Stimulated activated CD8-positive, alpha-beta memory T cell treated with anti-CD3 and anti-CD28 coated beads, Interleukin-12 subunit alpha, Interleukin-12 subunit beta, amount 100 ng/mL, for 24 hours (primary cell): Measurements from ENCODE around the gene FTO.
"Not testable (repeated sequence)": the region's sequence is repeated elsewhere in the genome, so short reads cannot be mapped to it uniquely, and the experiment has no call there.

ENCODE experiments used
- DNase-seq: peaks from one replicate; pipeline ENCODE4 v3.0.0-alpha.2; 2020; ENCODE audit errors: extremely low read depth

Gene FTO

GRCh38 chr16:53822936-53823529 is 119.1 kb downstream of the FTO start:
- no peak for DNase-seq

GRCh38 chr16:53826658-53827057 is 122.7 kb downstream of the FTO start:
- DNase-seq, result no peak

GRCh38 chr16:53827741-53828140 is 123.8 kb downstream of the FTO start:
- DNase-seq, result no peak

- DNase-seq, result no peak
These were observed 125.3 kb downstream of the FTO start for GRCh38 chr16:53829186-53829747.

GRCh38 chr16:53832896-53833544 is 129.1 kb downstream of the FTO start:
- DNase-seq, result no peak

GRCh38 chr16:53836142-53836541 is 132.2 kb downstream of the FTO start:
- no peak for DNase-seq

- no peak for DNase-seq
These were observed 132.7 kb downstream of the FTO start for GRCh38 chr16:53836680-53837079.

GRCh38 chr16:53837426-53837825 is 133.5 kb downstream of the FTO start:
- DNase-seq, result no peak

GRCh38 chr16:53839150-53839549 is 135.2 kb downstream of the FTO start:
- no peak for DNase-seq

- no peak for DNase-seq
These were observed 136.5 kb downstream of the FTO start for GRCh38 chr16:53840456-53840855.

GRCh38 chr16:53841884-53842283 is 137.9 kb downstream of the FTO start:
- DNase-seq, result no peak

GRCh38 chr16:53843084-53843483 is 139.1 kb downstream of the FTO start:
- DNase-seq, result no peak

GRCh38 chr16:53844804-53845203 is 140.8 kb downstream of the FTO start:
- DNase-seq, result no peak

- DNase-seq, result not testable (repeated sequence)
These were observed 142.6 kb downstream of the FTO start for GRCh38 chr16:53846549-53846948.

- no peak for DNase-seq
These were observed 143.0 kb downstream of the FTO start for GRCh38 chr16:53846971-53847370.

GRCh38 chr16:53848277-53848942 is 144.5 kb downstream of the FTO start:
- no peak for DNase-seq

- DNase-seq, result no peak
These were observed 145.0 kb downstream of the FTO start for GRCh38 chr16:53848950-53849349.

- no peak for DNase-seq
These were observed 145.6 kb downstream of the FTO start for GRCh38 chr16:53849585-53849984.

GRCh38 chr16:53849994-53850393 is 146.0 kb downstream of the FTO start:
- no peak for DNase-seq

- DNase-seq, result no peak
These were observed 148.7 kb downstream of the FTO start for GRCh38 chr16:53852678-53853077.

- DNase-seq, result no peak
These were observed 151.1 kb downstream of the FTO start for GRCh38 chr16:53855056-53855455.

- DNase-seq, result no peak
These were observed 151.6 kb downstream of the FTO start for GRCh38 chr16:53855511-53855910.

- DNase-seq, result no peak
These were observed 156.1 kb downstream of the FTO start for GRCh38 chr16:53859995-53860540.
